ENCODE results near the gene OAF. TPM values are rescaled to one million over a fixed set of nuclear protein-coding genes. Genes with fewer than 3 reads are reported as not detected.

The OAF gene
- total RNA-seq, 2 donors from 2014 or later: 1.7 to 3.6 TPM

- no peak overlapping the region for H3K4me3 ChIP-seq (ENCODE audit: low read length)
- Mint-ChIP-seq H3K27me3 (ENCODE audit: insufficient read depth) (peaks cover 23% of the 10 kb centered on the region), H3K27ac (no peak overlapping the region), H3K9me3 (no peaks in the 10 kb centered on the region), H3K4me1 (no peaks in the 10 kb centered on the region), H3K36me3 (ENCODE audit: low read depth) (no peaks in the 10 kb centered on the region), H3K4me3 (no peak overlapping the region)
- no peaks in the 10 kb centered on the region for H3K9me3 ChIP-seq (ENCODE audit: control insufficient read depth, low read length)
- no peak overlapping the region for H3K9ac ChIP-seq (ENCODE audit: extremely low read depth, low read length, poor library complexity, severe bottlenecking)
- H3K4me1 ChIP-seq (ENCODE audit: control insufficient read depth, insufficient read depth, low read length): no peaks in the 10 kb centered on the region
- DNase-seq: no peak
- peaks cover 8% of the 10 kb centered on the region for H3K27me3 ChIP-seq (ENCODE audit: control insufficient read depth, insufficient read depth, low read length, poor library complexity, severe bottlenecking)
- no peaks in the 10 kb centered on the region for H3K36me3 ChIP-seq (ENCODE audit: control insufficient read depth, insufficient read depth, low read length)
- TF ChIP-seq, protein P1, sequence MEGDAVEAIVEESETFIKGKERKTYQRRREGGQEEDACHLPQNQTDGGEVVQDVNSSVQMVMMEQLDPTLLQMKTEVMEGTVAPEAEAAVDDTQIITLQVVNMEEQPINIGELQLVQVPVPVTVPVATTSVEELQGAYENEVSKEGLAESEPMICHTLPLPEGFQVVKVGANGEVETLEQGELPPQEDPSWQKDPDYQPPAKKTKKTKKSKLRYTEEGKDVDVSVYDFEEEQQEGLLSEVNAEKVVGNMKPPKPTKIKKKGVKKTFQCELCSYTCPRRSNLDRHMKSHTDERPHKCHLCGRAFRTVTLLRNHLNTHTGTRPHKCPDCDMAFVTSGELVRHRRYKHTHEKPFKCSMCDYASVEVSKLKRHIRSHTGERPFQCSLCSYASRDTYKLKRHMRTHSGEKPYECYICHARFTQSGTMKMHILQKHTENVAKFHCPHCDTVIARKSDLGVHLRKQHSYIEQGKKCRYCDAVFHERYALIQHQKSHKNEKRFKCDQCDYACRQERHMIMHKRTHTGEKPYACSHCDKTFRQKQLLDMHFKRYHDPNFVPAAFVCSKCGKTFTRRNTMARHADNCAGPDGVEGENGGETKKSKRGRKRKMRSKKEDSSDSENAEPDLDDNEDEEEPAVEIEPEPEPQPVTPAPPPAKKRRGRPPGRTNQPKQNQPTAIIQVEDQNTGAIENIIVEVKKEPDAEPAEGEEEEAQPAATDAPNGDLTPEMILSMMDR (conservative IDR thresholded peaks at IDR 0.05): no peak
- H3K27ac ChIP-seq (ENCODE audit: low read depth, low read length): no peak overlapping the region
- 88 to 91% methylated on average over 5 of the region's 5 CpGs for WGBS, 2 experiments (ENCODE audit: insufficient coverage in 1 of 2, insufficient read length in 1 of 2)
These were observed 57.9 kb downstream of the OAF start for GRCh38 chr11:120268686-120269085.

- no peaks in the 10 kb centered on the region for H3K9me3 ChIP-seq (ENCODE audit: control insufficient read depth, low read length)
- Mint-ChIP-seq H3K27ac (no peak overlapping the region), H3K4me3 (no peak overlapping the region), H3K4me1 (no peaks in the 10 kb centered on the region), H3K36me3 (ENCODE audit: low read depth) (no peaks in the 10 kb centered on the region), H3K27me3 (ENCODE audit: insufficient read depth) (peaks cover 26% of the 10 kb centered on the region), H3K9me3 (no peaks in the 10 kb centered on the region)
- no peak overlapping the region for H3K4me3 ChIP-seq (ENCODE audit: low read length)
- WGBS, 2 experiments (ENCODE audit: insufficient coverage in 1 of 2, insufficient read length in 1 of 2): 71 to 89% methylated on average over 1 of the region's 1 CpG
- H3K27ac ChIP-seq (ENCODE audit: low read depth, low read length): no peak overlapping the region
- no peak for DNase-seq
- TF ChIP-seq, protein P1 (conservative IDR thresholded peaks at IDR 0.05): no peak
- H3K27me3 ChIP-seq (ENCODE audit: control insufficient read depth, insufficient read depth, low read length, poor library complexity, severe bottlenecking): peaks cover 8% of the 10 kb centered on the region
- H3K4me1 ChIP-seq (ENCODE audit: control insufficient read depth, insufficient read depth, low read length): no peaks in the 10 kb centered on the region
- H3K36me3 ChIP-seq (ENCODE audit: control insufficient read depth, insufficient read depth, low read length): no peaks in the 10 kb centered on the region
- no peak overlapping the region for H3K9ac ChIP-seq (ENCODE audit: extremely low read depth, low read length, poor library complexity, severe bottlenecking)
These were observed 59.6 kb downstream of the OAF start for GRCh38 chr11:120270386-120270785.

DNA sequence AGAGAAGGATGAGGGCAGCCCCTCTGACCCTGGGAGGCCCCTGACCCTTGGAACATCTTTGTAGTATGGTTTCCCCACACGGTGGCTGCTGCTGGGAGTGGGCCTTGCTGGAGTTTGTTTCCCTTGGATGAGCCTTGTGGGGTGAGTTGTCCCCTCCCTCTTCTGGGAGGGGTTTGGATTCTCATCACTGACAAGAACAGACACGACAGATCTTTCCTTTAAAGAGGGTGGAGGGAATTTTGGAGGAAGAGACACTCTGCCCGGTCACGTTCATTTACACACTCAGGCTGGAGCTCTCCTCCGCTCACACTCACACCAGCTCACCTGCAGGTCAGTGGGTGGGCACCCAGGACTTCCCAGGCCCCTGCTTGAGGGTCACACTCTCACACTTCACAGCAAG is 60.8 kb downstream of the OAF start:
- no peak for DNase-seq
- Mint-ChIP-seq H3K27me3 (ENCODE audit: insufficient read depth) (peaks cover 19% of the 10 kb centered on the region), H3K9me3 (no peaks in the 10 kb centered on the region), H3K36me3 (ENCODE audit: low read depth) (no peaks in the 10 kb centered on the region), H3K4me3 (no peak overlapping the region), H3K27ac (no peak overlapping the region), H3K4me1 (no peaks in the 10 kb centered on the region)
- Histone ChIP-seq H3K4me3 (ENCODE audit: low read length) (no peak overlapping the region), H3K27me3 (ENCODE audit: control insufficient read depth, insufficient read depth, low read length, poor library complexity, severe bottlenecking) (peaks cover 8% of the 10 kb centered on the region), H3K9me3 (ENCODE audit: control insufficient read depth, low read length) (no peaks in the 10 kb centered on the region), H3K9ac (ENCODE audit: extremely low read depth, low read length, poor library complexity, severe bottlenecking) (no peak overlapping the region), H3K27ac (ENCODE audit: low read depth, low read length) (no peak overlapping the region), H3K36me3 (ENCODE audit: control insufficient read depth, insufficient read depth, low read length) (no peaks in the 10 kb centered on the region), H3K4me1 (ENCODE audit: control insufficient read depth, insufficient read depth, low read length) (no peaks in the 10 kb centered on the region)
- 95 to 100% methylated on average over 1 to 5 of the region's 5 CpGs for WGBS, 2 experiments (ENCODE audit: insufficient coverage in 1 of 2, insufficient read length in 1 of 2)
- TF ChIP-seq, protein P1 (conservative IDR thresholded peaks at IDR 0.05): no peak
